Body of pancreas (tissue), 4 donors: ENCODE measurements around the gene DRICH1. TPM values are rescaled to one million over a fixed set of nuclear protein-coding genes. Genes with fewer than 3 reads are reported as not detected.
"Not testable (repeated sequence)": the region's sequence is repeated elsewhere in the genome, so short reads cannot be mapped to it uniquely, and the experiment has no call there.

Experiments
- ATAC-seq: fragments of 150-250 bp; one replicate; pipeline ENCODE4 v1.9.1; 2016
- DNase-seq, 4 donors: peaks; one replicate each; pipeline ENCODE4 v3.0.0-alpha.2; 2019
- H3K27ac ChIP-seq, 4 donors: fragments of 200-600 bp; sonication (generic); 1 replicate in 3 of 4; 2 replicates in 1 of 4; pipeline versions ENCODE4 v1.5.1 to v1.6.1; 2016 to 2019; ENCODE audit warnings: mild to moderate bottlenecking in 1 of 4, mixed read lengths in 1 of 4, moderate library complexity in 1 of 4
- H3K27me3 ChIP-seq, 2 donors: fragments of 200-600 bp; sonication (generic); one replicate each; pipeline ENCODE4 v1.6.0; 2016; ENCODE audit warnings: mild to moderate bottlenecking in 1 of 2
- H3K36me3 ChIP-seq, 2 donors: fragments of 200-600 bp; sonication (generic); replicated peaks in 1 of 2; 2 replicates each; pipeline ENCODE4 v1.5.1; 2016; ENCODE audit warnings: low read depth in 2 of 2; ENCODE audit not compliant: insufficient read depth in 1 of 2
- H3K4me1 ChIP-seq: fragments of 200-600 bp; sonication (generic); one replicate; pipeline ENCODE4 v1.6.0; 2016
- H3K4me3 ChIP-seq, 2 donors: fragments of 200-600 bp; sonication (generic); 1 replicate in 1 of 2; 2 replicates in 1 of 2; pipeline ENCODE4 v1.5.1; 2016 to 2019
- H3K9me3 ChIP-seq, 3 donors: fragments of 200-600 bp; sonication (generic); 1 replicate in 2 of 3; 2 replicates in 1 of 3; pipeline ENCODE4 v1.5.1; 2016
- CTCF ChIP-seq, 7 experiments: fragments of 450-650 bp in 4 of 7; fragments of 200-600 bp in 3 of 7; sonication (generic) in 3 of 7; IDR thresholded peaks; one replicate each; pipeline ENCODE4 v1.5.1; 2016 to 2019; ENCODE audit warnings: antibody characterized with exemption in 7 of 7
- POLR2A ChIP-seq, 3 donors: fragments of 450-650 bp; IDR thresholded peaks; one replicate each; pipeline ENCODE4 v1.6.1; 2016; ENCODE audit warnings: antibody characterized with exemption in 3 of 3, mild to moderate bottlenecking in 2 of 3
- WGBS, 2 donors: methylation state at CpG; one replicate each; pipeline ENCODE4 v1.1.5; 2017; 5-methylcytosine and 5-hydroxymethylcytosine counted together
- intact Hi-C: fragments of 100-400 bp; cut with DNase I; formaldehyde crosslinking; loops from one replicate; pipeline ENCODE4 v1.15.1; 2023
- total RNA-seq, 2 donors: library from RNA; depleted of rRNA; stranded (reverse); fragments of >200 nt; gene quantifications; one replicate each; pipeline ENCODE4 v1.1.0, GENCODE V29; 2016

DRICH1 gene
- not detected for total RNA-seq

DNA sequence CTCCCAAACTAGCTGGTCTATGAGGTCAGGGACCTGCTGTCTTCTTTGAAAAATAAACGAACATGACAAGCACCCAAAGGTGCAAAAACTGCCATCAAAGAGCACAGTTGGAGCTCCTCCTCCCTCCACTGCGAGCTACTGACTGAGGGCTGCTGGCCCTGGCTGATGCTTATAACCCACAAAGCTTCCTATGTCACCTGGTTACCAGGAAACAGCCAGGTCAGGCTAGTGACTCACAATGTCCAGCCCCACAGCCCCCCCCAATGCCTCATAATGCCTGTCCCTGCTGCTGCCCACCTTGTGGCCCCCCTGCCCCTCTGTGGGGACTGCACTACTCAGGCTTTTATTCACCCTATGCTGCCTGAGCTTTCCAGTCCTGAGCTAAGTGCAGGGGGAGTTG, at the start of gene DRICH1:
DRICH1 (minus strand) TSS at position 144 of the 400 bp plus-strand sequence. CDS start 298 bp downstream, outside the sequence.
- DNase-seq (no peak), ATAC-seq (no peak)
- WGBS, 2 donors, result 67% methylated on average over 2 of the region's 2 CpGs; no CpG with 5 or more reads in 1 of the 2 donors

DNA sequence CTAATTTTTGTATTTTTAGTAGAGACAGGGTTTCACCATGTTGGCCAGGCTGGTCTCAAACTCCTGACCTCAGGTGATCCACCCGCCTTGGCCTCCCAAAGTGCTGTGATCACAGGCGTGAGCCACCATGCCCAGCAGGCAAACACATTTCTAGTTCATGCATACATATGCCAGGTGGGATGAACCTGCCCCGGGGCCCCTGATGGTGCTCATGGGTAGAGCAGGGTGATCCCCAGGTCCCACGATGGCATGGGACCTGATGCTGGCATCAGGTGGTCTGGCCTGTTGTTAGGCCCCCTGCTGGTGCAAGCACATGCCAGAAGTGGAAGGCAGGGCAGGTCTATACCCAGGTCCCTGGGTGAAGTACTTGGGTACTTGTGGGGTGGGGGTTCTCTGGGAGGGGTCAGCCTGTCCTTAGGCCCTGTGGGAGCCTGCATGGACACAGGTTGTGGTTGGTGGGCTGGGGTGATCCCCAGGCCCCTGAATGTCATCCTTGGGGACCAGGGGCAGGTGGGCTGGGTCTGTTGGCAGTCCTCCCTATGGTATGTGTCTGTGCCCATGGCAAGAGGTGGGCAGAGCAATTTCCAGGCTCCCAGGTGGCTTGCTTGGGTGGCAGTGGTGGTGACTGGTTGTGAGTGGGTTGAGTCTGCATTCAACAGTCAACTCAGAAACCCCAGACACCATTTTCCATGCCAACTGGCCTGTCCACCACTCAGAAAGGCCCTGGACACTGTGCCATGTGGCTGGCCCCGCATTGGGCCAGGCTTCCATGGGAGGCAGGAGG, 49.1 kb upstream of the DRICH1 start:
- ATAC-seq (no peak), DNase-seq (no peak)
- no peak for TF ChIP-seq POLR2A (IDR thresholded peaks at IDR 0.05)
- no peak for TF ChIP-seq CTCF (IDR thresholded peaks at IDR 0.05)
- Histone ChIP-seq H3K27ac (no peak overlapping the region), H3K4me3 (no peak overlapping the region), H3K9me3 (no peaks in the 10 kb centered on the region), H3K27me3 (no peaks in the 10 kb centered on the region), H3K36me3 (no peaks in the 10 kb centered on the region), H3K4me1 (peaks cover 3% of the 10 kb centered on the region)
- 90 to 95% methylated on average over 4 of the region's 5 CpGs for WGBS, 2 donors
- intact Hi-C loops, result no loop called here

More for the DNA sequence above, at the start of gene DRICH1:
- Histone ChIP-seq H3K4me1 (no peaks in the 10 kb centered on the region), H3K36me3 (no peaks in the 10 kb centered on the region), H3K4me3 (no peak within 1 kb of the TSS), H3K27me3 (no peaks in the 10 kb centered on the region), H3K9me3 (no peaks in the 10 kb centered on the region), H3K27ac (no peak within 1 kb of the TSS)
- intact Hi-C loops, result loop anchor here (10.0 kb wide), 1 partner anchor 63 kb away; the partner anchor contains the start of gene RGL4
- TF ChIP-seq CTCF (IDR thresholded peaks at IDR 0.05) (no peak), POLR2A (IDR thresholded peaks at IDR 0.05) (no peak)

DNA sequence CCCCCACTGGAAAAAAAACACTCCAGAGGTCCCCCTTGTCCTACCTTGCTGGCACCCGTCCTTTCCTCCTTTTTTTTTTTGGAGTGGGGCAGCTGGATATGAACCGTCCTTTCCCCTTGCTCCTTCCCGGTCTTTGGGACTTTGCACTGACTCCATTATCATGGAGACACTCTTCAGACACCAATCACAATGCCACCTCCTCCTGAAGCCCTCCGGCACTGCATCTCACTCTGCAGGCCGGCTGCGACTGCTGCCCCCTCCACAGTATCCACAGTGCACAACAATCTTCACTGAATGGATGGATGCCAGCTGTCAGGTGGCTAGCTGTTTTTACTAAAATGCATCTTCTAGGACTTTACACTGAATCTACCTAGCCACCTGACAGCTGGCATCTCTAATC, 46.0 kb upstream of the DRICH1 start:
- ATAC-seq (no peak), DNase-seq (peak in 1 of 4 donors; percentile 0)
- 89 to 92% methylated on average over 6 of the region's 6 CpGs for WGBS, 2 donors
- intact Hi-C loops, result no loop called here
- Histone ChIP-seq H3K4me3 (no peak overlapping the region), H3K9me3 (no peaks in the 10 kb centered on the region), H3K36me3 (no peaks in the 10 kb centered on the region), H3K27ac (no peak overlapping the region), H3K4me1 (peaks cover 17% of the 10 kb centered on the region), H3K27me3 (no peaks in the 10 kb centered on the region)
- TF ChIP-seq POLR2A (IDR thresholded peaks at IDR 0.05), result no peak

- peak in 1 of 4 donors; percentile 8 for DNase-seq
- ATAC-seq, result no peak
Measured at GRCh38 chr22:23677701-23677995, 45.5 kb upstream of the DRICH1 start.

GRCh38 chr22:23676841-23677700, 45.0 kb upstream of the DRICH1 start:
- 92 to 94% methylated on average over 6 to 12 of the region's 12 CpGs for WGBS, 2 donors

More at GRCh38 chr22:23677701-23677995, 45.5 kb upstream of the DRICH1 start:
- H3K9me3 ChIP-seq, result no peaks in the 10 kb centered on the region
- TF ChIP-seq POLR2A (IDR thresholded peaks at IDR 0.05), result no peak
- TF ChIP-seq CTCF (IDR thresholded peaks at IDR 0.05), result no peak
- peaks cover 17% of the 10 kb centered on the region for H3K4me1 ChIP-seq
- no peak overlapping the region for H3K27ac ChIP-seq
- no peaks in the 10 kb centered on the region for H3K36me3 ChIP-seq
- 93 to 95% methylated on average over 3 to 6 of the region's 6 CpGs for WGBS, 2 donors
- intact Hi-C loops, result no loop called here
- H3K27me3 ChIP-seq, result no peaks in the 10 kb centered on the region
- H3K4me3 ChIP-seq, result no peak overlapping the region

More at GRCh38 chr22:23676841-23677700, 45.0 kb upstream of the DRICH1 start:
- peaks cover 17% of the 10 kb centered on the region for H3K4me1 ChIP-seq
- H3K36me3 ChIP-seq, intact Hi-C loops, H3K27ac ChIP-seq, H3K9me3 ChIP-seq, H3K4me3 ChIP-seq, ATAC-seq, H3K27me3 ChIP-seq: not testable (repeated sequence)
- DNase-seq, result peak in 1 of 4 donors; percentile 6
